ENCODE measurements around the gene MAGI2. TPM values are rescaled to one million over a fixed set of nuclear protein-coding genes. Genes with fewer than 3 reads are reported as not detected.

The MAGI2 gene
- total and polyA plus RNA-seq, 2 experiments from 2014 or later, result 16.8 to 24.7 TPM

DNA sequence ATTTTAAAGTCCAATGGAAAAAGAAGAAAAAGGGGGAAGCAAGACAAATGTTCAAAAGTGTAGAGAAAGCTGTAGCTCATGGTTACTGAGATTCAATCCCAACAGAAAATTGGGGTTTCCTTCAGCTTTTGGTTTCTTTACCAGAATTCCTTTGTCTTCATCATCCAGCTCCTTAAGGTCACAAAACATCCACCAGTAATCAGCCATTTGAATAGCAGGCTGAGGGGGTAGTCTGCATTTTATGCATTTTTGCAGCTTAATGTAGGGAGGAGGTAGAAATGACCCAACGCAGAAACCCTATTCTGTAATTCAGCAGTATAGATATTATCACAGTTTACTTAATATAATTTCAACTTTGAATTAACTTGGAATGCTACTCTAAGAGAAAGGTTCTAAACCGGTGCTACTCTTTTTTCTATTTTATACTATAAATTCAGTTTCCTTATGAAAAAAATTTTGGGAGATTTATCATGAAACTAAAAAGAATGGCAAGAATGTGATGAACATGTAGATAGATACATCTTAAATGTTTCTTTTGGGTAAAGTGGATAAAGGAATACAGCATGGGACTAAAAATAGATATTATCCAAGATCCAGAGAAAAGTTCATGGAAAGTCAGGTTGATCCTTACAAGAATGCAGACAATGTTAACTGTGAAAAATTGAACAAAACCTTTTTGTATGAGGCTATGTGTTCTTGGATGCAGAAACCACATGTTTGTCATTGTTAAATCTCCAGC lies 1058.0 kb downstream of the MAGI2 start:
- no peak for DNase-seq (ENCODE audit: low read depth in 1 of 2, low spot score in 1 of 2)
- Histone ChIP-seq H3K27me3 (no peaks in the 10 kb centered on the region), H3K27ac (no peak overlapping the region), H3K4me1 (ENCODE audit: low read depth) (peaks cover 13% of the 10 kb centered on the region), H3K4me3 (no peak overlapping the region), H3K36me3 (no peaks in the 10 kb centered on the region), H3K9me3 (ENCODE audit: low read depth) (no peaks in the 10 kb centered on the region)
- TF ChIP-seq, protein P1, sequence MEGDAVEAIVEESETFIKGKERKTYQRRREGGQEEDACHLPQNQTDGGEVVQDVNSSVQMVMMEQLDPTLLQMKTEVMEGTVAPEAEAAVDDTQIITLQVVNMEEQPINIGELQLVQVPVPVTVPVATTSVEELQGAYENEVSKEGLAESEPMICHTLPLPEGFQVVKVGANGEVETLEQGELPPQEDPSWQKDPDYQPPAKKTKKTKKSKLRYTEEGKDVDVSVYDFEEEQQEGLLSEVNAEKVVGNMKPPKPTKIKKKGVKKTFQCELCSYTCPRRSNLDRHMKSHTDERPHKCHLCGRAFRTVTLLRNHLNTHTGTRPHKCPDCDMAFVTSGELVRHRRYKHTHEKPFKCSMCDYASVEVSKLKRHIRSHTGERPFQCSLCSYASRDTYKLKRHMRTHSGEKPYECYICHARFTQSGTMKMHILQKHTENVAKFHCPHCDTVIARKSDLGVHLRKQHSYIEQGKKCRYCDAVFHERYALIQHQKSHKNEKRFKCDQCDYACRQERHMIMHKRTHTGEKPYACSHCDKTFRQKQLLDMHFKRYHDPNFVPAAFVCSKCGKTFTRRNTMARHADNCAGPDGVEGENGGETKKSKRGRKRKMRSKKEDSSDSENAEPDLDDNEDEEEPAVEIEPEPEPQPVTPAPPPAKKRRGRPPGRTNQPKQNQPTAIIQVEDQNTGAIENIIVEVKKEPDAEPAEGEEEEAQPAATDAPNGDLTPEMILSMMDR (IDR thresholded peaks at IDR 0.05; ENCODE audit: low read depth, low read length), result no peak

DNA sequence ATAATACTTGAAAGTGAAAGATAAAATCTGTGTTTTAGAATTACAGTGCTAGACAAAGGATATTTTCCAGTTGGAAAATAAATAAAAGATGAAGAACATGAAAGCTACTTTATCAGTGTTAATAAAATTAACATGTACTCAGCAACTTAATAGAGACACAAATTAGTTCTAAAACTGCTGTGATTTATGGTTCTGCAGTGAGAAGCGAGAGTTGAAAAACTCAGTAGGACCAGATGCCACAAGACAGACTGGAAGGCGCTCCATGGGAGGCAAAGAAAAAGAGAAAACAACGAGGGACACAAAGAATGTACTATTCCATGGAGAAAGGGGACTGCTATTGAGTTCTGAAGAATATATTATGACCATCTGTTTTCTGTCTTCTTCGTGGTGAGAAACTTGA lies 1064.4 kb downstream of the MAGI2 start:
- no peaks in the 10 kb centered on the region for H3K36me3 ChIP-seq
- no peak for DNase-seq (ENCODE audit: low read depth in 1 of 2, low spot score in 1 of 2)
- no peak overlapping the region for H3K4me3 ChIP-seq
- H3K27ac ChIP-seq, result no peak overlapping the region
- TF ChIP-seq, protein P1 (IDR thresholded peaks at IDR 0.05; ENCODE audit: low read depth, low read length), result no peak
- no peaks in the 10 kb centered on the region for H3K4me1 ChIP-seq (ENCODE audit: low read depth)
- no peaks in the 10 kb centered on the region for H3K27me3 ChIP-seq
- no peaks in the 10 kb centered on the region for H3K9me3 ChIP-seq (ENCODE audit: low read depth)

DNA sequence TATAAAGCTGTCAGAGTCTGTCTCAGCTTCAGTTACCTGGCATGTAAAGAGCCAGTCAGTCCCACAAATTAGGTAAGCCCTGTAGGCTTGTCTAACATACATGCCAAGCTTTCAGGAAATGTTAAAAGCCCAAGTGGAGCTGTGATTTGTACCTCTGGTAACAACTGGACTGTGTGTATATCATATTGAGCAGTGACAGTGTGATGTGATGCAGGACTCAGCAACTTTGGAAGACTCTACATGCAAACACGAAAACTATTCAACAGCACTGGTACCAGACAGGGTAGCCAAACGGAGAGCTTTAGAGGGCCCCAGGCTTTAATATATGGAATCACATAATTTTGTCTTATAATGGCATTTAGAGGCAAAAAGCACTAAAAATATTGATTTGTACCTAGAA lies 1066.9 kb downstream of the MAGI2 start:
- H3K36me3 ChIP-seq, result no peaks in the 10 kb centered on the region
- peak in 1 of 2 donors; percentile 37 for DNase-seq (ENCODE audit: low read depth in 1 of 2, low spot score in 1 of 2)
- no peaks in the 10 kb centered on the region for H3K27me3 ChIP-seq
- no peaks in the 10 kb centered on the region for H3K4me1 ChIP-seq (ENCODE audit: low read depth)
- H3K4me3 ChIP-seq, result no peak overlapping the region
- H3K27ac ChIP-seq, result peak overlapping the region; percentile 27
- TF ChIP-seq, protein P1 (IDR thresholded peaks at IDR 0.05; ENCODE audit: low read depth, low read length), result no peak
- H3K9me3 ChIP-seq (ENCODE audit: low read depth), result no peaks in the 10 kb centered on the region

DNA sequence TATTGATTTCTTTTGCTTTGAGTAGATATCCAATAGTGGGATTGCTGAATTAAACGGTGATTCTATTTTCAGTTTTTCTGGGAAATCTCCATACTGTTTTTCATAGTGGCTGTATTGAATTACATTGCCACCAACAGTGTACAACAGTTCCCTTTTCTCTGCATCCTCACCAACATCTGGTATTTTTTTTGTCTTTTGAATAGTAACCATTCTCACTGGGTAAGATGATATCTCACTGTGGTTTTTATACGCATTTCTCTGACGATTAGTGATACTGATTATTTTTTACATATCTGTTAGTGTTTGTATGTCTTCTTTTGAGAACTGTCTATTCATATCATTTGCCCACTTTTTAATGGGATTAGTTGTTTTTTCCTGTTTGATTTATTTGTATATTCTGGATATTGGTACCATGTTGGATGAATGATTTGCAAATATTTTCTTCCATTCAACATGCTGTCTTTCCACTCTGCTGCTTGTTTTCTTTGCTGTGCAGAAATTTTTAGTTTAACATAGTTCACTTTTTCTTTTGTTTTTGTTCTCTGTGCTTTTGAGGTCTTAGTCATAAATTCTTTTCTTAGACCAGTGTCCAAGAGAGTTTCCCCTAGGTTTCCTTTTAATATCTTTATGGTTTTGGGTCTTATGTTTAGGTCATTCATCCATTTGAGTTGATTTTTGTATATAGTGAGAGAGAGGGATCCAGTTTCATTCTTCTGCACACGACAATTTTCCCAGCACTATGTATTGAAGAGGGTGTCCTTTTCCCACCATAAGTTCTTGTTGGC lies 1070.2 kb downstream of the MAGI2 start:
- TF ChIP-seq, protein P1 (IDR thresholded peaks at IDR 0.05; ENCODE audit: low read depth, low read length), result no peak
- no peaks in the 10 kb centered on the region for H3K9me3 ChIP-seq (ENCODE audit: low read depth)
- H3K4me1 ChIP-seq (ENCODE audit: low read depth), result peaks cover 10% of the 10 kb centered on the region
- no peak for DNase-seq (ENCODE audit: low read depth in 1 of 2, low spot score in 1 of 2)
- no peak overlapping the region for H3K27ac ChIP-seq
- no peak overlapping the region for H3K4me3 ChIP-seq
- H3K36me3 ChIP-seq, result no peaks in the 10 kb centered on the region
- no peaks in the 10 kb centered on the region for H3K27me3 ChIP-seq

DNA sequence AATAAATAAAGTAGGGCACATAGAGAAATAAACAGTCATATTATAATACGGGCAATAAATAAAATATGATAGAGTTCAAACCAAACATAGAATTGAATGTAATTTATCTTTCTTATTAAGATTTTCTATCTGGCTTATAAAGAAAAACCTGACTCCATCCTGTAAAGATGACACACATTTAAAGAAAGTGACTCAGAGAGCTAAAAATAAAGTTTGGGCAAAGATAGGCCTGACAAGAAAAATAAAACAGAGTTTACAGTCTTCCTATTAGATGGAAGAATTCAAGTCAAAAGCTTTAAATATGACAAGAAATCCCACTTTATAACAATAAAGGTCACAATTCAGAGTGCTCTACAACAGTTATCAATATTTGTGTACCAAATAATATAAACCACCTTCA lies 1074.3 kb downstream of the MAGI2 start:
- no peak overlapping the region for H3K27ac ChIP-seq
- TF ChIP-seq, protein P1 (IDR thresholded peaks at IDR 0.05; ENCODE audit: low read depth, low read length), result no peak
- no peak for DNase-seq (ENCODE audit: low read depth in 1 of 2, low spot score in 1 of 2)

More for the DNA sequence above, 1074.3 kb downstream of the MAGI2 start:
- H3K36me3 ChIP-seq, result no peaks in the 10 kb centered on the region
- H3K4me1 ChIP-seq (ENCODE audit: low read depth), result peaks cover 10% of the 10 kb centered on the region
- no peaks in the 10 kb centered on the region for H3K27me3 ChIP-seq
- H3K4me3 ChIP-seq, result no peak overlapping the region
- H3K9me3 ChIP-seq (ENCODE audit: low read depth), result no peaks in the 10 kb centered on the region

Measured in cardiac muscle cell (in vitro differentiated cells and primary cell).